GM12878 (cell line): Measurements from ENCODE around the gene GDF11. TPM values are rescaled to one million over a fixed set of nuclear protein-coding genes. Genes with fewer than 3 reads are reported as not detected.

Experiments used
- BACH1 ChIP-seq: fragments of 450-650 bp; IDR thresholded peaks from 2 replicates; pipeline ENCODE4 v1.6.1; 2017; ENCODE audit warnings: mild to moderate bottlenecking, borderline replicate concordance
- BMI1 ChIP-seq: fragments of 450-650 bp; IDR thresholded peaks from 2 replicates; pipeline ENCODE4 v1.6.1; 2016; ENCODE audit warnings: mild to moderate bottlenecking, moderate library complexity, borderline replicate concordance
- CEBPB ChIP-seq, 2 experiments: fragments of 150-350 bp in 1 of 2; IDR thresholded peaks; 2 replicates each; pipeline ENCODE4 v1.6.1; 2012 to 2014; ENCODE audit warnings: low read depth in 2 of 2, low read length in 2 of 2, borderline replicate concordance in 1 of 2, inconsistent platforms in 1 of 2
- CREB1 ChIP-seq: IDR thresholded peaks from 2 replicates; pipeline ENCODE4 v1.6.1; 2012; ENCODE audit warnings: low read depth, mild to moderate bottlenecking, inconsistent platforms
- ETV6 ChIP-seq, 2 experiments: fragments of 450-650 bp in 1 of 2; IDR thresholded peaks in 1 of 2; conservative IDR thresholded peaks in 1 of 2; 2 replicates each; pipeline ENCODE4 v1.6.1; 2014; ENCODE audit warnings: antibody characterized with exemption in 1 of 2, borderline replicate concordance in 1 of 2, low read depth in 1 of 2, mild to moderate bottlenecking in 1 of 2, moderate library complexity in 1 of 2
- HDAC6 ChIP-seq: fragments of 200-600 bp; sonication (generic); IDR thresholded peaks from one replicate; pipeline ENCODE4 v1.8.0; 2017; ENCODE audit warnings: antibody characterized with exemption; ENCODE audit not compliant: unreplicated experiment
- IKZF2 ChIP-seq, 2 experiments: fragments of 450-650 bp; IDR thresholded peaks; 2 replicates each; pipeline ENCODE4 v1.6.1; 2017; ENCODE audit warnings: mild to moderate bottlenecking in 2 of 2, moderate library complexity in 2 of 2
- IRF3 ChIP-seq: fragments of 450-650 bp; IDR thresholded peaks from 2 replicates; pipeline ENCODE4 v1.6.1; 2014; ENCODE audit warnings: mild to moderate bottlenecking
- NFYB ChIP-seq: IDR thresholded peaks from 2 replicates; pipeline ENCODE4 v1.6.1; 2011; ENCODE audit warnings: low read depth, mild to moderate bottlenecking, low read length, improper control_type of control experiment, moderate library complexity; ENCODE audit not compliant: insufficient read depth
- NR2C1 ChIP-seq: fragments of 450-650 bp; IDR thresholded peaks from 2 replicates; pipeline ENCODE4 v1.6.1; 2017; ENCODE audit warnings: antibody characterized with exemption, mild to moderate bottlenecking, moderate library complexity
- NR2C2 ChIP-seq: IDR thresholded peaks from 2 replicates; pipeline ENCODE4 v1.6.1; 2011; ENCODE audit warnings: borderline replicate concordance, low read depth; ENCODE audit not compliant: control insufficient read depth, insufficient read length
- NR2F1 ChIP-seq: fragments of 450-650 bp; conservative IDR thresholded peaks from 2 replicates; pipeline ENCODE4 v1.6.1; 2017; ENCODE audit warnings: mild to moderate bottlenecking
- POLR2A ChIP-seq: IDR thresholded peaks from 2 replicates; pipeline ENCODE4 v1.6.1; 2011; ENCODE audit warnings: low read depth, mild to moderate bottlenecking, low read length
- PRDM15 ChIP-seq: fragments of 450-650 bp; formaldehyde crosslinking; IDR thresholded peaks from 2 replicates; pipeline ENCODE4 v1.4.0; 2020; ENCODE audit warnings: mild to moderate bottlenecking, moderate library complexity
- RAD51 ChIP-seq: fragments of 450-650 bp; IDR thresholded peaks from 2 replicates; pipeline ENCODE4 v1.6.1; 2016; ENCODE audit warnings: moderate library complexity, mild to moderate bottlenecking, inconsistent platforms
- RFX5 ChIP-seq: IDR thresholded peaks from 2 replicates; pipeline ENCODE4 v1.6.1; 2011; ENCODE audit warnings: low read depth, low read length, improper control_type of control experiment
- SUZ12 ChIP-seq: fragments of 200-600 bp; sonication (generic); IDR thresholded peaks from one replicate; pipeline ENCODE4 v1.6.1; 2018; ENCODE audit warnings: antibody characterized with exemption, mild to moderate bottlenecking; ENCODE audit not compliant: unreplicated experiment
- TCF12 ChIP-seq: IDR thresholded peaks from 2 replicates; pipeline ENCODE4 v1.6.1; 2011; ENCODE audit warnings: low read depth, mild to moderate bottlenecking, low read length
- USF1 ChIP-seq: IDR thresholded peaks from 2 replicates; pipeline ENCODE4 v1.6.1; 2011; ENCODE audit warnings: borderline replicate concordance, low read depth, mild to moderate bottlenecking, moderate library complexity, mixed read lengths, low read length; ENCODE audit not compliant: insufficient read depth; ENCODE audit errors: extremely low read length
- ZNF687 ChIP-seq: fragments of 450-650 bp; IDR thresholded peaks from 2 replicates; pipeline ENCODE4 v1.6.1; 2017; ENCODE audit warnings: mild to moderate bottlenecking, moderate library complexity
- polyA plus RNA-seq, 11 experiments: library from polyadenylated mRNA; depleted of rRNA in 4 of 11; unstranded in 6 of 11; stranded (reverse) in 5 of 11; fragments of >200 nt; fragmentation: Nextera tagmentation in 4 of 11; fragmentation: Illumina TruSeq in 1 of 11; extraction: Ambion mirVana in 4 of 11; extraction: Trizol in 1 of 11; gene quantifications; 1 replicate in 1 of 11; 2 replicates in 10 of 11; pipeline versions ENCODE4 v1.2.1 to v1.2.3, GENCODE V29; 2011 to 2016; ENCODE audit warnings: inconsistent platforms in 2 of 11, missing spikeins in 2 of 11, low read depth in 1 of 11
- total RNA-seq, 4 experiments: library from RNA; depleted of rRNA in 3 of 4; stranded (reverse); fragments of >200 nt in 3 of 4; fragmentation: Illumina TruSeq in 1 of 4; extraction: Trizol in 1 of 4; gene quantifications; 2 replicates each; pipeline versions ENCODE4 v1.2.1 to v1.2.3, GENCODE V29; 2013 to 2021

The GDF11 gene
- total and polyA plus RNA-seq, 10 of the 15 experiments (the other 5 are each of a cell fraction or from before 2014, with no cell fraction given), result 0.83 to 15.4 (median 4.3) TPM

DNA sequence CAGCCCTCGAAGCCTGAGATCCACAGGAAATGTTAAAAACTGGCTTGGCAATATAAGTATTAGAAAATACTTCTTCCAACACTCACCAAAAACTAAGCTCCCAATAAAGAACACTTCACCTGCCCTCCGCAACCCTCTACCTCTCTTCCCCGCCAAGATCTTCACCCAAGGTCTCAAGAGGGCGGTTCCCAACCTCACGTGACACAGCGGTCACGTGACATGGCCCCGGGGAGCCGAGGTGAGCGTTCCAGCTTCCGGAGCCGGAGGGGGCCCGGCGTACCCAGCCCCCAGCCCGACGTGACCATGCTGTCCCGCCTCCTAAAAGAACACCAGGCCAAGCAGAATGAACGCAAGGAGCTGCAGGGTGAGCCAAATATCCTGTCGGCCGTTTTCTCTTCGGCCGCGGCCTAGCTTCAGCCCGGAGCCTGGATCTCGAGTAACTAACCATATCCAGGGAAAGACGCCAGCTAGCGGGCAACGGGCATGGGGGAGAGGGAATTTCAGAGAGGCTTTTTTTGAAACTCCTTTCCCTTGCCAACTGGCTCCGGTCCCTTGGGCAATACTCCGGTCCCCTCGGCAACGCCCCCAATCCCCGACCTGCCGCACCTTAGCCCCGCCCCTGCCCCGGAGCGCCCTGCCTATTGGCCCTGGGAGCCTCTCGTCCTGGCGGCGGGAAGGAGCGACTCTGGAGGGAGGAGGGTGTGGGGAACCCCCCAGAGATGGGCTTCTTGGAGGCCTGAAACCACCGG, 26.9 kb upstream of the GDF11 start, which contains the start of gene BLOC1S1 (continued):
- TF ChIP-seq PRDM15 (CRISPR knock-in tag) (peak; percentile 94), IRF3 (0 out of 2 replicates have a peak, but pooled peaks have one; percentile 10), RAD51 (peak; percentile 100), NFYB (peak; percentile 51; the same call in 1 of the 2 replicates), CEBPB (IDR thresholded peaks at IDR 0.05; ENCODE audit: borderline replicate concordance in 1 of 2, low read depth in 2 of 2, low read length in 2 of 2) (no peak), NR2C2 (no peak), TCF12 (peak; percentile 62), ZNF687 (peak; percentile 69; the same call in 1 of the 2 replicates), RFX5 (no peak), IKZF2 (IDR thresholded peaks at IDR 0.05) (peak; percentile 63 to 64), ETV6 (conservative IDR thresholded peaks at IDR 0.05 in 1 of 2, IDR thresholded peaks at IDR 0.05 in 1 of 2; ENCODE audit: borderline replicate concordance in 1 of 2, low read depth in 1 of 2) (peak in 1 of 2 experiments; percentile 48; a peak in 1 of 4 replicates), POLR2A (peak; percentile 74), SUZ12 (no peak), CREB1 (peak; percentile 58; the same call in 1 of the 2 replicates), USF1 (peak; percentile 99), NR2C1 (peak; percentile 72), HDAC6 (no peak), NR2F1 (peak; percentile 79), BACH1 (peak; percentile 56; the same call in 1 of the 2 replicates), BMI1 (no peak)
